GM19025 (cell line): ENCODE measurements around the gene PLCXD1.
"Not testable (repeated sequence)": the region's sequence is repeated elsewhere in the genome, so short reads cannot be mapped to it uniquely, and the experiment has no call there.

Experiments used
- ATAC-seq: cut with Tn5 transposase; IDR thresholded peaks from one replicate; pipeline ENCODE4 v1.9.1; 2021; ENCODE audit warnings: mild to moderate bottlenecking, low read depth, moderate library complexity; ENCODE audit not compliant: unreplicated experiment

The PLCXD1 gene

GRCh38 chrX:314781-315595 lies 33.8 kb downstream of the PLCXD1 start:
- no peak for ATAC-seq

DNA sequence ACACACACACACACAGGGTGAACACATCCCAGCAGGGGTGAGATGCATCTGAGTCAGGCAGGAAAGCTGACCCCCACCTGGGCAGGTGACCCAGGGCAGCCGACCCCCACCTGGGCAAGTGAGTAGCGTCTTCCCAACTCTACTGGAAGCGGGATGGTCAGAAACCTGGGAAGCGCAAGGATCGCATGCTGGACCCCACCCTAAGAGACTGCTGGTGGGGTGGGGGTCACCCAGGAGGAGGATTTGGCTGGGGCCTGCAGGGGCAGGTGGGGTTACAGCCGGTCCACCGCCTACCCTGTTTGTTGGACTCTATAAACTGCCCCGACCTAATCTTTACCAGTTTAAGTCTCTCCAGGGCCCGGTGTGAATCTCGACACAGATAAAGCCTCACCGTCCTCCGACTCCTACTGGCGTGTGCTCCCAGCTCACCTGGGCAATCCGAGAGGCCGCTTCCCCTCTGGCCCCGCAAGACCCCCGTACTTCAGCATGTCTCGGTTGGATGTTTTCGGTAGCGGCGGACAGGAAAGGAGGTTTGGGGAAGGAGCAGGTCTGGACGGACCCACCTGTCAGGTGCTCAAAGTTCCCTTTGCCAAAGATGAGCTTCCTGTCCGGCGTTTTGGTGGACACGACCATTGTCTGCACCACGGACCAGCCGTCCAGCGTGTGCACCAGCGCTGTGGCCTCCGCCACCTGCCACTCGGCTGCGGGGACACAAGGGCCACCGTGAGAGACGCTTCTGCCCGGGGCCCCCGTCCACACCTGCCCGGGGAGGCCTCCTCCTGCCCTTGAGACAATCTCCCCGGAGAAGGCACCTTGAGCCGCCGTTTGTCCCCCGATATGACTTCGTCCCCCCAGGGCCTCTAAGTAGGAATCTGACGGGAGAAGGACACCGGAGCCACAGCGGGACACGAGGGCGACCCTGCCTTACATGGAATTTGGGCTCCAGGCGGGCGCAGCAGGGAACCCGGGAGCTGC lies 35.5 kb downstream of the PLCXD1 start:
- no peak for ATAC-seq

DNA sequence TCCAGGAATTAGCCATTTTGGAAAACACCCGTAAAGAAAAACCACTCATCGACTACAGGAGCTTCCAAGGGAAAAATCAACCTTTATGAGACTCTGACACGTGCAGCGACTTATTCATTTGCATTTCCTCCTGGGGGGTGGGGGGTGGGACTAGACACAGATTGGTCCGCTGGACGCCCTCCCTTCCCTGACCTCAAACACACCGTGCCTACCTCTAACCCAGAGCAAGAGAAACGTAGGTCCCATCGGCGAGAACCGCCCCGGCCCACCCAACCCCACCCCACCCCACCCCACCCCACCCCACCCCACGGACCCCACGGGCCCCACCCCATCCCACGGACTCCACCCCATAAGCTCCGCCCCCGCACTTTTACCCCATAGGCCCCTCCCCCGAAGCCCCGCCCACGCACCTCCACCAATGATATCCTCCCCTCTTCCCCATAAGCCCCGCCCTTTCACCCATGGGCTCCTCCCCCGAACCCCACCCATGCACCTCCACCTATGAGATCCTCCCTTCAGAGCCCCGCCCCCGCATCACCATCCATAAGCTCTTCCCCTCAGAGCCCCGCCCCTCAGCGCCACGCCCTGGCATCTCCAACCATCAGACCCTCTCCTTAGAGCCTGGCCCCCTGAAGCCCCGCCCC lies 36.4 kb downstream of the PLCXD1 start:
- ATAC-seq = no peak

DNA sequence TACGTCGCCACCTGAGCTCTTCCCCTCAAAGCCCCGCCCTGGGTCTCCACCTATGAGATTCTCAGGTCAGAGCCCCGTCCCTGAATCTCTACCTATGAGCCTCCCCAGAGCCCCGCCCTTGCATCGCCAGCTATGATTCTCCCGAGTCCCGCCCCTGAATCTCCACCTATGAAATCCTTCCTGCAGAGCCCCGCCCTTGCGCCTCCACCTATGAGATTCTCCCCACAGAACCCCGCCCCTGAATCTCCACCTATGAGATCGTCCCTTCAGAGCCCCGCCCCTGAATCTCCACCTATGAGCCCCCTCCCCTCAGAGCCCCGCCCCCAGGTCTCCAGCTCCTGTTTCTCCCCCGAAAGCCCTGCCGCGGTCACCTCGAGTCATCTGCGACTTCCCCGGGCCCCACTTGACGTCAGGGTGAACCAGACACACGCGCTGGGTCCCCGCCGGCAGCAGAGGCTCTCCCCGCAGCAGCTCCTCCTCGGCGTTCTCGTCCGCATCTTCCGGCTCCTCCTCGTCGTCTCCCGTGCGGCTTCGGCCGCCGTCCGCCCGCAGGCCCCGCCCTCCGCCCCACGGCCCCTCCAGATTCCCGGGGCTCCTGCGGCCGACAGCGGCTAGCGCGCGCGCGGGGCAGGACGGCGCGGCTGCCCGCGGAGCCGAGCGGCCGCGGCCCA lies 37.0 kb downstream of the PLCXD1 start:
- ATAC-seq = peak; percentile 42

DNA sequence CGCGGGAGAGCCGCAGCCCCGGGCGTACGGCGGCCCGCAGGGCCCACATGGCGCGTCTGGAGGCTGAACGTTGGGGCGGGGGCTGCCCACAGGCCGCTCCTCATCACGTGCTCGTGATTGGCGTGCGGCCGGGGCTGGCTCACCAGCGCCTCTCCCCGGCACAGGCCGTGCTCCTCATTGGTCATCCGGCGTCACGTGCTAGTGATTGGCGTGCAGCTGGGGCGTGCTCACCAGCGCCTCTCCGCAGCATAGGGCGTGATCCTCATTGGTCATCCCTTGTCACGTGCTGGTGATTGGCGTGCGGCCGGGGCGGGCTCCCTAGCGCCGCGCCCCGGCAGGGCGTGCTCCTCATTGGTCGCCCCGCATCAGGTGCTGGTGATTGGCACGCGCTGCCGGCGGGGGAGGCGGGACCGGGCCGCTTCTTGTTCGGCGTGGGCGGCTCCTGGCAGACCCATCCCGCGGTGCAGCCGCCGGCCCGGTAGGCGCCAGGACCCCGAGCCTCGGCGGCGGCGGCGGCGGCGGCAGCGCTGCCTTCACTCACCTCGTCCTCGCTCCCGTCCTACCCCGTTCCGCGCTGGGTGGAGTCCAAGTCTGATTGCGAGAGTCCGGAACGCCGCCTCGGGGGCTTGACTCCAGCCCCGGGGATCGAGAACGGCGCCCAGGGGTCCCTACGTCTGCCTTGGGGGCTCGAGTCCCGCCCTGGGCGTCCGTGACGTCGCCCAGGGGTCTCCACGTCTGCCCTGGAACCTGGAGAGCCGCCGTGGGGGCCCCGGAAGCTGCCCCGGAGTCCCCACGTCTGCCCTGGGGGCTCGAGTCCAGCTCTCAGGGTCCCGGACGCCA lies 37.8 kb downstream of the PLCXD1 start, which contains the start of gene GTPBP6:
GTPBP6 (minus strand) TSS at position 58 of the 840 bp plus-strand sequence; CDS start at position 49, 9 bp downstream.
- peak; percentile 81 for ATAC-seq

DNA sequence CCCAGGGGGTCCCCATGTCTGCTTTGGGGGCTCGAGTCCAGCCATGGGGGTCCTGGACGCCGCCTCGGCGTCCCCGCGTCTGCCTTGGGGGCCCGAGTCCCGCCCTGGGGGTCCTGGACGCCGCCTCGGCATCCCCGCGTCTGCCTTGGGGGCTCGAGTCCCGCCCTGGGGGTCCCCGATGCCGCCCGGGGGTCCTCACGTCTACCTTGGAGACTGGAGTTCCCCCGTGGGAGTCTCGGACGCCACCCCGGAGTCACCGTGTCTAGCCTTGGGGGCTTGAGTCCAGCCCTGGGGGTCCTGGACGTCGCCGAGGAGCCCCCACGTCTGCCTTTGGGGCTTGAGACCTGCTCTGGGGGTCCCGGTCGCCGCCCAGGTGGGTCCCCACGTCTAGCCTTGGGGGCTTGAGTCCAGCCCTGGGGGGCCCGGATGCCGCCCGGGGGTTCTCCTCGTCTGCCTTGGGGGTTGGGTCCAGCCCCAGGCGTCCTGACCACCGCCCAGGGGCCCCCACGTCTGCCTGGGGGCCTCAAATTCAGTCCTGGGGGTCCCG lies 38.5 kb downstream of the PLCXD1 start:
- no peak for ATAC-seq

DNA sequence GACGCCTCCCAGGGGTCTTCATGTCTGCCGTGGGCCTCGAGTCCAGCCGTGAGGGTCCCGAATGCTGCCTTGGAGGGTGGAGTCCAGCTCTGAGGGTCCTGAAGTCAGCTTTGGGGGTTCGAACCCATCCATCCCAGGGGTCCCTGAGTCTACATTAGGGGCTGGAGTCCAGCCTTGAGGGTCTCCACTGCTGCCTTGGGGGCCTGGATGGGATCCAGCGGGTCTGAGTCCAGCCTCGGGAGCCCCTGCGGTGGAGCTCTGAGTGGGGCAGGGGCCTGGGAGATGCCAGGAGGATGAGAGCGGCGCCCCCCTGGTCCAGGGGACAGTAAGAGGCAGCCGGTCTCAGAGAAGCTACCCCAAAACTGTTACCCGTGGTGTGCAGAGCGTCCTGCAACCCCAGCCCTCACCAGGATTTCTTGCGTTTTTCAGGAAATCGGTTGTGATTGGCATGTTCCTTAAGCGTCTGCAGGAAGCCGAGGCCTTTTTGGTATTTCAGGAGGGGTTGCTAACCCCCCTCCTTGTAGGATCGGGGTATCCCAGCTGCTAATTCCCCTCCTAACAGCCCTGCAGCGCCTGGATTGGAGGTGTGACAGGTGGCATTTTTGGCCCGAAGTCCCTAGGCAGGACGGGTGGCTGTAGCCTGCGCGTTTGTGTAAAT lies 39.1 kb downstream of the PLCXD1 start:
- no peak for ATAC-seq

DNA sequence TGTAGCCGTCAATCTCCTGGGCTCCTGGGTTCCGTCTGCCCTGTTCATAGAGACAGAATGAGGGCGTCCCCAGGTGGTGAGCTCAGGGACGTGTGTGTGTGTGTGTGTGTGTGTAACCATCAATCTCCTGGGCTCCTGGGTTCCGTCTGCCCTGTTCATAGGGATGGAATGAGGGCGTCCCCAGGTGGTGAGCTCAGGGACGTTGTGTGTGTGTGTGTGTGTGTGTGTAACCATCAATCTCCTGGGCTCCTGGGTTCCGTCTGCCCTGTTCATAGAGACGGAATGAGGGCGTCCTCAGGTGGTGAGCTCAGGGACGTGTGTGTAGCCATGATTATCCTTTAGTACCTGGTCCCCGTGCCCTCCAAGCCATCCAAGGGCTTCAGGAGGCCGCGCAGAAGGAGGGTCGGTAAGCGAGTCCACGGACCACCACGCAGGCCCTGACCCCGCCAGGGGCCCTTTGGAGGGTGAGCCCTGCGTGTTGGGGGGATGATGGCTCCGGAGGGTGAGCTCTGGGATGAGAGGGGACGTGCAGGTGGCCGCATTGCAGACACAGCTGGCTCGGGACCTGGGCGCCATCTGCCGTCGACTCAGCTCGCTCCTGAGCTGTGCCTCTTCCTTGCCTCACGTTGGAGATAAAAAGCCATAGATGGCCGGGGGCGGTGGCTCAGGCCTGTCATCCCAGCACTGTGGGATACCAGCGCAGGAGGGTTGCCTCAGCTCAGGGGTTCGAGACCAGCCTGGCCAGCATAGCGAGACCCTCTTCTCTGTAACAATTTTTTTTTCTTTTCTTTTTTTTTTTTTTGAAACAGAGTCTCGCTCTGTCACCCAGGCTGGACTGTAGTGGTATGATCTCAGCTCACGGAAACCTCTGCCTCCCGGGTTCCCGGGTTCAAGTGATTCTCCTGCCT lies 42.8 kb downstream of the PLCXD1 start:
- ATAC-seq = no peak

DNA sequence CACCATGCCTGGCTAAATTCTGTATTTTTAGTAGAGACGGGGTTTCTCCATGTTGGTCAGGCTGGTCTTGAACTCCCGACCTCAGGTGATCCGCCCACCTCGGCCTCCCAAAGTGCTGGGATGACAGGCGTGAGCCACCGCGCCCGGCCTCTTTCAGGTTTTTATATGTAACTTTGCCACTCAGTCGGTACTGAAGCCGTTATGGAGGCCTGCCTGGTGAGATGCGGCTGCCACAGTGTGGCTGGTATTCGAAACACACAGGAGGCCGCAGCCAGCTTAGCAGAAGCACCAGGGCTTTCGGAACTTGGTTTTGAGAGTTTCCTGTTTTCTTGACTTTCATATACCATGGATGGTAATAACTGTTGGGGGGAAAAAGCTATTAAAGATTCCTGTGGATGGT lies 43.5 kb downstream of the PLCXD1 start:
- not testable (repeated sequence) for ATAC-seq

DNA sequence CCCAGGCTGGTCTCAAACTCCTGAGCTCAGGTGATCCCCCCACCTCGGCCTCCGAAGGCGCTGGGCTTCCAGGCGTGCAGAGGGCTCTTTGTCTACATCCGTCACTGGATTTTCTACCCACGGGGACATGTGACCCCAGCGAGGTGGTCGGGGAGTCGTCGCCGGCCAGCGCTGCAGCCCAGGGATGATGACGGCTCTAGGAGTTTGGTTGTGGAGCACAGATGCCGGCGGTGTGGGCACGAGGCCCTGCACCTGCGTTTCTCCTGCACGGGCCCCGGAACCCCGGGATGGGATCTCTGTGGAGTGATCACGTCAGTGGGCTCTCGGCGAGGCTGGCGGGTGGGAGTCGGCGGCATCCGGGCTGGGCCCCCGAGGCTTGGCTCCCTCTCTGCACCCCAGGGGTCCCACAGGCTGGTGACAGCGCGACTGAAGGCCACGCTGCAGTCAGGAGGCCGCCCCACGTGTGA lies 46.5 kb downstream of the PLCXD1 start:
- ATAC-seq = no peak

GRCh38 chrX:329291-329910 lies 48.2 kb downstream of the PLCXD1 start:
- ATAC-seq = no peak

DNA sequence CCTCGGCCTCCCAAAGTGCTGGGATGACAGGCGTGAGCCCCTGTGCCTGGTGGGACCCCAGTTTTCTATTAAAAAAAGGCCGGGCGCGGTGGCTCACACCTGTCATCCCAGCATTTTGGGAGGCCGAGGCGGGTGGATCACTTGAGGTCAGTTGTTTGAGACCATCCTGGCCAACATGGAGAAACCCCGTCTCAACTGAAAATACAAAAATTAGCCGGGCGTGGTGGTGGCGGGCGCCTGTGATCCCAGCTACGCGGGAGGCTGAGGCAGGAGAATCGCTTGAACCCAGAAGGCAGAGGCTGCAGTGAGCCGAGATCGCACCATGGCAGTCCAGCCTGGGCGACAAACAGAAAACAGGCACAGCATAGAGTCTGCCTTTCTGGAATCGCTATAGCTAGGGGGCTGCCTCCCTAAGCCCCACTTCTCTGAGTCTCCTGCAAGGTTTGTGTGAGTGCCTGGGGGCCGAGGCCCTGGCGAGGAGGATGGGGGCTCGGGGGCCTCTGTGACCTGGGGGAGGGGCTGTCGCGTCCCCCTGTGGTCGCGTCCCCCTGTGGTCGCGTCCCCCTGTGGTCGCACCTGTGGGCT lies 49.1 kb downstream of the PLCXD1 start:
- not testable (repeated sequence) for ATAC-seq

- no peak for ATAC-seq
Observed at GRCh38 chrX:330726-331150, 49.6 kb downstream of the PLCXD1 start.

DNA sequence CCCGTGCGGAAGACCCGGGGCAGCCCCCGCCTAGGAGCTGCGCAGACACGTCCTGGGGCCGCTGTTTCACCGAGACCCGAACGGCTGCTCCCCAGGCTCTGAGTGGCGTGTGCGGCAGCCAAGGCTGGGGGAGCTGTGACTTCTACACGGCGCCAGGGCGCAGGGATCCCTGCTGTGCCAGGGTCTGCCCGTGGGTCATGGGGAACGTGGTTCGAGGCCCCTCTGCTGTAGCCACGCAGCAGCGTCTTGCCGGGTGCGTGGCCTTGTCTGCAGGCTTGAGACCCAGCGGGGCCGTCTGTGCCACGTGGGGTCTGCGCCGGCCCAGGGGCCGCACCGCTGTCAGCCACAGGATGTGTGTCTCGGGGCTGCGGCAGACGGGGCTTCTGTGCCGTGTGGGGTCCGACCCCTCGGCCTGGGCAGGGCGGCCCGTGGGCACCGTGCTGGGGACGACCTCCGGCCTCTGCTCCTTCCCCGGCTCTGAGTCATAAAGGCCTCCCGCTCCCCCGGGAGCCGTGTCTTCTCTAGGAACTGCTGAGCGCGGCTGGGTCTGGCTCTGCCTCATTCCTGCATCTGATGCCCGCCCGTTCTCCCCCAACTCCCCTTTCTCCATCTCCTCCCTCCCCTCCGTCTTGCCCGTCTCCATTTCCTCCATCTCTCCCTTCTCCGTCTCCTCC lies 50.1 kb downstream of the PLCXD1 start:
- no peak for ATAC-seq

DNA sequence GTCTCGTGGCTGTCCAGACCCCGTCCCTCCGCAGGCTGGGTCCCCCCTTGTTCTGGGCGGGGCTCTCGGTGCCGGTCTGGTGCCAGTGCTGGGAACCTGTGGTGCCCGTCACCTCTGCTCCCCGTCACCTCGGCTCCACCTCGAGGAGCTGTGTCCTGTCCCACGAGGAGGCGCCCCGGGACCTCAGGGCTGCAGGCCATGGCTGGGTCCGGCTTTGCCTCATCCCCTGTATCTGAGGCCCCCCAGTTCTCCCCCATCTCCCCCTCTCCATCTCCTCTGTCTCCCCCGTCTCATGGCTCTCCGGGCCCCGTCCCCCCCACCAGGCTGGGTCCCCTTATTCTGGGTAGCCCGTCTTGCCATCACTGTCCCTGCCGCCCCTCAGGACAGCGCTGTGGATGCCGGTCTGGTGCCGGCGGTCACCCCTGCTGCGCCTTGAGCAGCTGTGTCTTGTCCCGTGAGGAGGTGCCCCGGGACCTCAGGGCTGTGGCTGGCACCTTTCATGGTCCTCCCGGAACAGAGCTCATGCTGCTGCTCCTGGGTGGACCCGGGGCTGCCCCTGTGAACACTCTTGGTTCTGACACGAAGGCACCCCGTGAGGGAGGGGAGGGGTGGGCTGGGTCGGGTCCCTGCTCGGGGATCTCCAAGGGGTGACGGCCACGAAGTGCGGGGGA lies 50.8 kb downstream of the PLCXD1 start:
- no peak for ATAC-seq

- ATAC-seq = no peak
Observed at GRCh38 chrX:332496-332860, 51.3 kb downstream of the PLCXD1 start.
